ENCODE data around the gene BORCS5.

DNA sequence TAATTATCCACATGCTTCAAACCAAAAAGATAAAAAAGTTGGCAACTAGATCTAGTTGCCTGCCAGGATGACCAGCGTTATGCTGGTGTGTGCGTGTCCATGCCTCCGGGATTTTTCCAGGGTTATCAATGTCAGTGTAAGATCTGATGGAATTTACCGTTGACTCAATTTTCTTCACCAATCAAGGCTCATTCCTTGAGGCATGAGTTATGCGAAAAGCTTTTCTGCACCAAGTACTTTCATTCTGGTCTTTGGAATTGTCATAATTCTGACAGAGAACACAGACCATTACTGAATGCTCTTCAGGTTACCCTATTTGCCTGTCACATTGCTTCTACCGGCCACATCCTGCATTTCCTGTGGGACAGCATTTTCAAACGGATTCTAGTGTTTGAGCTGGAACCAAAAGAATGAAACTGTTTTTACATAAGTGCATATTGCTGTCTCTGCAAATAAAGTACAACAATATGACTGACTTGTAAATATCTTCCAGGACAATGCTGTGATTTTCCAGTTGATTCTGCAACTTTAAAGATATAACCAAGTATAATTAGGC is 114.0 kb downstream of the BORCS5 start:
- TF ChIP-seq EZH2 (IDR thresholded peaks at IDR 0.05; ENCODE audit: low read depth, unreplicated experiment) (no peak), EZH2phosphoT487 (IDR thresholded peaks at IDR 0.05; ENCODE audit: unreplicated experiment) (no peak), CREB1 (CRISPR knock-in tag; IDR thresholded peaks at IDR 0.05; ENCODE audit: low read depth) (no peak), REST (IDR thresholded peaks at IDR 0.05; ENCODE audit: unreplicated experiment) (no peak)
- TF ChIP-seq, protein P1, sequence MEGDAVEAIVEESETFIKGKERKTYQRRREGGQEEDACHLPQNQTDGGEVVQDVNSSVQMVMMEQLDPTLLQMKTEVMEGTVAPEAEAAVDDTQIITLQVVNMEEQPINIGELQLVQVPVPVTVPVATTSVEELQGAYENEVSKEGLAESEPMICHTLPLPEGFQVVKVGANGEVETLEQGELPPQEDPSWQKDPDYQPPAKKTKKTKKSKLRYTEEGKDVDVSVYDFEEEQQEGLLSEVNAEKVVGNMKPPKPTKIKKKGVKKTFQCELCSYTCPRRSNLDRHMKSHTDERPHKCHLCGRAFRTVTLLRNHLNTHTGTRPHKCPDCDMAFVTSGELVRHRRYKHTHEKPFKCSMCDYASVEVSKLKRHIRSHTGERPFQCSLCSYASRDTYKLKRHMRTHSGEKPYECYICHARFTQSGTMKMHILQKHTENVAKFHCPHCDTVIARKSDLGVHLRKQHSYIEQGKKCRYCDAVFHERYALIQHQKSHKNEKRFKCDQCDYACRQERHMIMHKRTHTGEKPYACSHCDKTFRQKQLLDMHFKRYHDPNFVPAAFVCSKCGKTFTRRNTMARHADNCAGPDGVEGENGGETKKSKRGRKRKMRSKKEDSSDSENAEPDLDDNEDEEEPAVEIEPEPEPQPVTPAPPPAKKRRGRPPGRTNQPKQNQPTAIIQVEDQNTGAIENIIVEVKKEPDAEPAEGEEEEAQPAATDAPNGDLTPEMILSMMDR (conservative IDR thresholded peaks at IDR 0.05; ENCODE audit: low read depth in 2 of 2): no peak
